ENCODE measurements around the gene RBMS1.

Gene RBMS1

DNA sequence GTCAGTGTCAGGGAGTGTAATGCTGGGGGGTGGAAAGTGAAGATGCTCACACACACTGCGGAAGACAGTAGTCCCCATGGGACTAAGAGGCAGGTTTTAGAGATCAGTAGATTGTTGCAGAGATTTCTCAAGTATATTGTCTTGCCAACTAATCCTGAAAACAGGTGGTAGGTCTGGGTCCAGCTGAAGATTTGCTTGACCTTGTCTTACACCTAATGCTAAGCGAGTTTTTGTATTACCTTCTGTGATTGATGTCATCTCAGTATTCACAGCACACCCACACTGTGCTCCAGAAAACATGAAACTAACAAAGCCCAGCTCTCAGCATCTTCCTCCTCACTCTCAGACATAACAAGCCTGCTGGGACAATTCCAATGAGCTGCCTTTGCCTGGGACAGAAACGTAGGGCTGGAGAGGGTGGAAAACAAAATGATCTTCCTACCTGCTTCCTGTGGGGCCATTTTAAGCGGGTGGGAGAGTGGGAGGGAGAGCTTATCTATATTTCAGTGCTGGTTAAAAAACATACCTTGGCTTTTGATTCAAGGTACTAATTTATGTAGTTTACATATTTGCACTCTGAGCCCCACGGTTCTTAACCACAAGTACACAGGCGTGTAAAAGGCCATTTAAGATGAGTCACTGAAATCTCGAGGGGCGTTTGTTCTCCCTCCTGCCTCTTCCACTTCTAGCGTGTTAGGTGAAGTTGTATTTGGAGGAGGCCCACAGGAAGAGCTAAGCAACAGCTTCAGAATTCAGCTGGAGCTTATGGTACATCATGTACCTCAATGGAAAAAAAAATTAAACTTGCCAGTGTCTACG is 23.1 kb upstream of the RBMS1 start:
- TF ChIP-seq, protein P1, sequence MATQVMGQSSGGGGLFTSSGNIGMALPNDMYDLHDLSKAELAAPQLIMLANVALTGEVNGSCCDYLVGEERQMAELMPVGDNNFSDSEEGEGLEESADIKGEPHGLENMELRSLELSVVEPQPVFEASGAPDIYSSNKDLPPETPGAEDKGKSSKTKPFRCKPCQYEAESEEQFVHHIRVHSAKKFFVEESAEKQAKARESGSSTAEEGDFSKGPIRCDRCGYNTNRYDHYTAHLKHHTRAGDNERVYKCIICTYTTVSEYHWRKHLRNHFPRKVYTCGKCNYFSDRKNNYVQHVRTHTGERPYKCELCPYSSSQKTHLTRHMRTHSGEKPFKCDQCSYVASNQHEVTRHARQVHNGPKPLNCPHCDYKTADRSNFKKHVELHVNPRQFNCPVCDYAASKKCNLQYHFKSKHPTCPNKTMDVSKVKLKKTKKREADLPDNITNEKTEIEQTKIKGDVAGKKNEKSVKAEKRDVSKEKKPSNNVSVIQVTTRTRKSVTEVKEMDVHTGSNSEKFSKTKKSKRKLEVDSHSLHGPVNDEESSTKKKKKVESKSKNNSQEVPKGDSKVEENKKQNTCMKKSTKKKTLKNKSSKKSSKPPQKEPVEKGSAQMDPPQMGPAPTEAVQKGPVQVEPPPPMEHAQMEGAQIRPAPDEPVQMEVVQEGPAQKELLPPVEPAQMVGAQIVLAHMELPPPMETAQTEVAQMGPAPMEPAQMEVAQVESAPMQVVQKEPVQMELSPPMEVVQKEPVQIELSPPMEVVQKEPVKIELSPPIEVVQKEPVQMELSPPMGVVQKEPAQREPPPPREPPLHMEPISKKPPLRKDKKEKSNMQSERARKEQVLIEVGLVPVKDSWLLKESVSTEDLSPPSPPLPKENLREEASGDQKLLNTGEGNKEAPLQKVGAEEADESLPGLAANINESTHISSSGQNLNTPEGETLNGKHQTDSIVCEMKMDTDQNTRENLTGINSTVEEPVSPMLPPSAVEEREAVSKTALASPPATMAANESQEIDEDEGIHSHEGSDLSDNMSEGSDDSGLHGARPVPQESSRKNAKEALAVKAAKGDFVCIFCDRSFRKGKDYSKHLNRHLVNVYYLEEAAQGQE (IDR thresholded peaks at IDR 0.05; ENCODE audit: insufficient replicate concordance, low read depth), result no peak
- TF ChIP-seq GABPA (IDR thresholded peaks at IDR 0.05; ENCODE audit: low read depth) (no peak), SPI1 (IDR thresholded peaks at IDR 0.05; ENCODE audit: borderline replicate concordance, low read depth) (no peak), POLR2AphosphoS5 (IDR thresholded peaks at IDR 0.05; ENCODE audit: low read depth) (no peak)
- TF ChIP-seq, protein P2, sequence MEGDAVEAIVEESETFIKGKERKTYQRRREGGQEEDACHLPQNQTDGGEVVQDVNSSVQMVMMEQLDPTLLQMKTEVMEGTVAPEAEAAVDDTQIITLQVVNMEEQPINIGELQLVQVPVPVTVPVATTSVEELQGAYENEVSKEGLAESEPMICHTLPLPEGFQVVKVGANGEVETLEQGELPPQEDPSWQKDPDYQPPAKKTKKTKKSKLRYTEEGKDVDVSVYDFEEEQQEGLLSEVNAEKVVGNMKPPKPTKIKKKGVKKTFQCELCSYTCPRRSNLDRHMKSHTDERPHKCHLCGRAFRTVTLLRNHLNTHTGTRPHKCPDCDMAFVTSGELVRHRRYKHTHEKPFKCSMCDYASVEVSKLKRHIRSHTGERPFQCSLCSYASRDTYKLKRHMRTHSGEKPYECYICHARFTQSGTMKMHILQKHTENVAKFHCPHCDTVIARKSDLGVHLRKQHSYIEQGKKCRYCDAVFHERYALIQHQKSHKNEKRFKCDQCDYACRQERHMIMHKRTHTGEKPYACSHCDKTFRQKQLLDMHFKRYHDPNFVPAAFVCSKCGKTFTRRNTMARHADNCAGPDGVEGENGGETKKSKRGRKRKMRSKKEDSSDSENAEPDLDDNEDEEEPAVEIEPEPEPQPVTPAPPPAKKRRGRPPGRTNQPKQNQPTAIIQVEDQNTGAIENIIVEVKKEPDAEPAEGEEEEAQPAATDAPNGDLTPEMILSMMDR (IDR thresholded peaks at IDR 0.05; ENCODE audit: insufficient read depth, low read length), result no peak
- no peak for DNase-seq (ENCODE audit: low read depth in 1 of 2, low spot score in 1 of 2)
- Histone ChIP-seq H3K4me3 (replicated peaks; ENCODE audit: insufficient read depth, low read length) (no peak overlapping the region), H3K27ac (replicated peaks) (no peak overlapping the region), H3K27me3 (ENCODE audit: insufficient read depth, poor library complexity, severe bottlenecking) (no peaks in the 10 kb centered on the region)

DNA sequence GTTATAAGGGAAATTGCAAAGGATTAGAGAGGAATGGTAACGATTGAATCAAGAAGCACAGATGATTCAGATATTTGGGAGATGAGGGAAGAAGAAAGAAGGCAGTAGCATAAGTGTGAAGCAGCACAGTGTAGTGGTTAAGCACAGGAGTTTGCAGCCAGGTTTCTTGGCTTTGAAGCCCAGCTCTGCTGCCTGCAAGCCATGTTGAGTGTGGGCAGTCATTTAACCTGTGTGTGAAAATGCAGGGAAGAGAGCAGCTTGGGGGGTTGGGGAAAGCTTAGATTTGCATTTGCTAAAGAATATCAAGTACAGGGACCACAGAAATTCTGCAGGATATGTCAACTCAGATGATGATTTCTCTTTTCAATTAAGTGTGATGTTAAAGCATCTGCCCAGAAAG is 21.5 kb upstream of the RBMS1 start:
- no peaks in the 10 kb centered on the region for H3K27me3 ChIP-seq (ENCODE audit: insufficient read depth, poor library complexity, severe bottlenecking)
- H3K4me3 ChIP-seq (replicated peaks; ENCODE audit: insufficient read depth, low read length), result no peak overlapping the region
- H3K27ac ChIP-seq (replicated peaks), result no peak overlapping the region
- TF ChIP-seq GABPA (IDR thresholded peaks at IDR 0.05; ENCODE audit: low read depth) (no peak), POLR2AphosphoS5 (IDR thresholded peaks at IDR 0.05; ENCODE audit: low read depth) (no peak), SPI1 (IDR thresholded peaks at IDR 0.05; ENCODE audit: borderline replicate concordance, low read depth) (no peak)
- TF ChIP-seq, protein P2 (IDR thresholded peaks at IDR 0.05; ENCODE audit: insufficient read depth, low read length), result no peak
- TF ChIP-seq, protein P1 (IDR thresholded peaks at IDR 0.05; ENCODE audit: insufficient replicate concordance, low read depth), result no peak
- no peak for DNase-seq (ENCODE audit: low read depth in 1 of 2, low spot score in 1 of 2)

DNA sequence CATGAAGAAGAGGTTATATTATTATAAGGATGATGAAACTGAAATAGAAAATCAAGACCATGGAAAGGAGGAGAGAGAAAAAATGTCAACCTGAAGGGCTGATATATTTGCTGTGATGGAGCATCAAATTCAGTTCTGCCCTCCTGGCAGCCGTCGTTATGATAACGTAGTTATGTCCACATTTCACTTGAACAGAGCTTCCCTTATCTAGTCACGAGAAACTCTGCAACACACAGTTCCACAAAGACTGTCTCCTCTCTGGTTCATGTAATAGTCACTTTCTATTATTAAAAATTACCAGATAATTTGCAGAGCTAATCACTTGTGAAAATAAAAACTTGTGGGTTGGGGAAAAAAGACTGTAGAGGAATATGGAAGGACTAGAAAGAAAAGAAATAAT is 19.5 kb upstream of the RBMS1 start:
- Histone ChIP-seq H3K27me3 (ENCODE audit: insufficient read depth, poor library complexity, severe bottlenecking) (no peaks in the 10 kb centered on the region), H3K4me3 (replicated peaks; ENCODE audit: insufficient read depth, low read length) (no peak overlapping the region), H3K27ac (replicated peaks) (no peak overlapping the region)
- DNase-seq (ENCODE audit: low read depth in 1 of 2, low spot score in 1 of 2), result no peak
- TF ChIP-seq SPI1 (IDR thresholded peaks at IDR 0.05; ENCODE audit: borderline replicate concordance, low read depth) (no peak), GABPA (IDR thresholded peaks at IDR 0.05; ENCODE audit: low read depth) (no peak), POLR2AphosphoS5 (IDR thresholded peaks at IDR 0.05; ENCODE audit: low read depth) (no peak)
- TF ChIP-seq, protein P2 (IDR thresholded peaks at IDR 0.05; ENCODE audit: insufficient read depth, low read length), result no peak
- TF ChIP-seq, protein P1 (IDR thresholded peaks at IDR 0.05; ENCODE audit: insufficient replicate concordance, low read depth), result no peak

Measured in HL-60 (cell line).